HG02678 (cell line): ENCODE results near the gene AFTPH.

Experiments used
- ATAC-seq: cut with Tn5 transposase; IDR thresholded peaks from one replicate; pipeline ENCODE4 v1.9.1; 2021; ENCODE audit warnings: mild to moderate bottlenecking, moderate library complexity; ENCODE audit not compliant: unreplicated experiment

The AFTPH gene

GRCh38 chr2:64608867-64609226 lies 84.7 kb downstream of the AFTPH start:
- ATAC-seq, result no peak

- ATAC-seq, result peak; percentile 41
Observed at GRCh38 chr2:64609227-64609941, 85.3 kb downstream of the AFTPH start.

- ATAC-seq, result no peak
Observed at GRCh38 chr2:64609942-64610281, 85.8 kb downstream of the AFTPH start.

- no peak for ATAC-seq
Observed at GRCh38 chr2:64610316-64610855, 86.3 kb downstream of the AFTPH start.

GRCh38 chr2:64612575-64613195 lies 88.6 kb downstream of the AFTPH start:
- no peak for ATAC-seq

- ATAC-seq, result no peak
Observed at GRCh38 chr2:64613276-64613675, 89.1 kb downstream of the AFTPH start.

- ATAC-seq, result no peak
Observed at GRCh38 chr2:64615192-64615763, 91.2 kb downstream of the AFTPH start.

GRCh38 chr2:64615844-64616536 lies 91.9 kb downstream of the AFTPH start:
- no peak for ATAC-seq

- ATAC-seq, result no peak
Observed at GRCh38 chr2:64617631-64618151, 93.6 kb downstream of the AFTPH start.

- no peak for ATAC-seq
Observed at GRCh38 chr2:64620661-64621060, 96.5 kb downstream of the AFTPH start.

GRCh38 chr2:64622443-64623241 lies 98.5 kb downstream of the AFTPH start:
- ATAC-seq, result no peak

GRCh38 chr2:64623242-64623850 lies 99.2 kb downstream of the AFTPH start:
- no peak for ATAC-seq

- no peak for ATAC-seq
Observed at GRCh38 chr2:64624108-64624610, 100.0 kb downstream of the AFTPH start.

- no peak for ATAC-seq
Observed at GRCh38 chr2:64624862-64625261, 100.7 kb downstream of the AFTPH start.

- no peak for ATAC-seq
Observed at GRCh38 chr2:64625299-64626145, 101.4 kb downstream of the AFTPH start.

GRCh38 chr2:64626146-64626809 lies 102.2 kb downstream of the AFTPH start:
- ATAC-seq, result no peak

- no peak for ATAC-seq
Observed at GRCh38 chr2:64626963-64627760, 103.0 kb downstream of the AFTPH start.
